K562 (cell line): ENCODE data around the gene BET1L. TPM values are rescaled to one million over a fixed set of nuclear protein-coding genes. Genes with fewer than 3 reads are reported as not detected.

Experiments
- ATAC-seq: fragments of 200-7000 bp; cut with Tn5 transposase; 3 replicates; pipeline ENCODE4 v1.9.1; 2020; ENCODE audit warnings: moderate library complexity
- BruUV-seq: library from RNA; stranded (reverse); fragments of 400-500 nt; replicated peaks from 2 replicates; lab custom pipeline; 2021; lab: Mats Ljungman, UMichigan
- CTCF ChIA-PET: fragments of 300-600 bp; formaldehyde crosslinking; extraction: SDS; loops from one replicate; lab custom pipeline; 2021; ENCODE audit warnings: low intra/inter-chr PET ratio; lab: Yijun Ruan, JAX
- POLR2A ChIA-PET: fragments of 300-600, 350-650 bp; sonication (Branson Sonifier 250); formaldehyde crosslinking; extraction: SDS; loops from one replicate; lab custom pipeline; 2021; ENCODE audit warnings: antibody characterized with exemption, inconsistent platforms; lab: Yijun Ruan, JAX
- DNase-seq, 4 experiments: peaks; one replicate each; pipeline versions ENCODE4 v3.0.0 to v3.0.0-alpha.2; 2011 to 2018; ENCODE audit warnings: low spot score in 3 of 4, mixed read lengths in 3 of 4; ENCODE audit errors: extremely low read depth in 1 of 4
- FAIRE-seq: peaks from 2 replicates; lab custom pipeline; 2011; peaks lifted over from hg19 to GRCh38; lab: Jason Lieb, UNC
- H2AFZ ChIP-seq: 2 replicates; pipeline ENCODE4 v1.6.0; 2011; ENCODE audit warnings: low read depth, low read length, control low read depth, inconsistent platforms
- H3K27ac ChIP-seq: fragments of 200-600 bp; 3 replicates; pipeline ENCODE4 v1.8.0; 2011; ENCODE audit warnings: low read depth, mild to moderate bottlenecking, control low read depth, inconsistent platforms, low read length, moderate library complexity, mixed read lengths; ENCODE audit errors: extremely low read depth
- H3K27me3 ChIP-seq, 2 experiments: fragments of 300-600 bp in 1 of 2; 2 replicates in 1 of 2; 3 replicates in 1 of 2; pipeline versions ENCODE4 v1.6.0 to v1.8.0; 2011; ENCODE audit warnings: inconsistent platforms in 2 of 2, low read length in 2 of 2, mild to moderate bottlenecking in 1 of 2, mixed read lengths in 1 of 2, moderate library complexity in 1 of 2; ENCODE audit not compliant: control insufficient read depth in 2 of 2, insufficient read depth in 2 of 2
- H3K36me3 ChIP-seq: fragments of 300-600 bp; 3 replicates; pipeline ENCODE4 v1.8.0; 2011; ENCODE audit warnings: mild to moderate bottlenecking, low read length, inconsistent platforms; ENCODE audit not compliant: control insufficient read depth, insufficient read depth
- H3K4me1 ChIP-seq, 2 experiments: fragments of 200-600 bp in 1 of 2; replicated peaks in 1 of 2; 2 replicates in 1 of 2; 3 replicates in 1 of 2; pipeline versions ENCODE4 v1.5.1 to v1.8.0; 2011; ENCODE audit warnings: inconsistent platforms in 2 of 2, low read length in 2 of 2, mild to moderate bottlenecking in 1 of 2, mixed read lengths in 1 of 2, moderate library complexity in 1 of 2; ENCODE audit not compliant: control insufficient read depth in 2 of 2, insufficient read depth in 2 of 2
- H3K4me2 ChIP-seq: 2 replicates; pipeline ENCODE4 v1.6.1; 2011; ENCODE audit warnings: low read length, control low read depth, inconsistent platforms, mixed read lengths; ENCODE audit not compliant: insufficient read depth
- H3K4me3 ChIP-seq: fragments of 200-600 bp; sonication (generic), shearing (Covaris generic); 2 replicates; pipeline ENCODE4 v1.5.1; 2016; ENCODE audit warnings: control low read depth, inconsistent platforms
- H3K79me2 ChIP-seq: fragments of 200-600 bp; 3 replicates; pipeline ENCODE4 v1.8.0; 2011; ENCODE audit warnings: low read length, inconsistent platforms; ENCODE audit not compliant: control insufficient read depth, insufficient read depth
- H3K9ac ChIP-seq, 2 experiments: 2 replicates each; pipeline versions ENCODE4 v1.6.0 to v1.6.1; 2011; ENCODE audit warnings: low read depth in 2 of 2, low read length in 2 of 2, control low read depth in 1 of 2, inconsistent platforms in 1 of 2, mild to moderate bottlenecking in 1 of 2, mixed read lengths in 1 of 2; ENCODE audit not compliant: insufficient read depth in 1 of 2
- H3K9me1 ChIP-seq: one replicate; pipeline ENCODE4 v1.6.0; 2011; ENCODE audit warnings: inconsistent platforms, mild to moderate bottlenecking, low read length, moderate library complexity; ENCODE audit not compliant: control insufficient read depth, insufficient read depth
- H3K9me3 ChIP-seq: replicated peaks from 2 replicates; pipeline ENCODE4 v1.5.1; 2011; ENCODE audit warnings: low read depth, low read length, inconsistent platforms; ENCODE audit not compliant: control insufficient read depth, insufficient read depth
- H4K20me1 ChIP-seq: replicated peaks from 2 replicates; pipeline ENCODE4 v1.6.1; 2011; ENCODE audit warnings: low read length, inconsistent platforms, mixed read lengths; ENCODE audit not compliant: control insufficient read depth, insufficient read depth
- POLR2G ChIP-seq: fragments of 200-400 bp; formaldehyde crosslinking; IDR thresholded peaks from 2 replicates; pipeline ENCODE4 v1.6.1; 2017; ENCODE audit warnings: low read depth, mild to moderate bottlenecking, antibody characterized with exemption, low read length, moderate library complexity
- ZBTB17 ChIP-seq: fragments of 450-650 bp; formaldehyde crosslinking; IDR thresholded peaks from 2 replicates; pipeline ENCODE4 v1.4.0; 2020; ENCODE audit warnings: mild to moderate bottlenecking
- ZNF124 ChIP-seq: sonication (generic); formaldehyde crosslinking; IDR thresholded peaks from 2 replicates; pipeline ENCODE4 v1.8.1; 2022; ENCODE audit warnings: missing genetic modification reagents
- WGBS: fragments of 100-300 bp; shearing (Covaris generic); methylation state at CpG from one replicate; pipeline ENCODE4 v1.1.6; 2016; ENCODE audit warnings: low coverage, mixed read lengths; ENCODE audit not compliant: insufficient coverage; ENCODE audit errors: missing lambda C conversion rate; 5-methylcytosine and 5-hydroxymethylcytosine counted together
- in situ Hi-C: fragments of 300-500 bp; cut with MboI; formaldehyde crosslinking; loops from 4 replicates; pipeline ENCODE4 v1.15.0; 2018; ENCODE audit warnings: inconsistent platforms, mixed read lengths
- intact Hi-C: fragments of 100-400 bp; cut with micrococcal nuclease; formaldehyde crosslinking; loops from 2 replicates; pipeline ENCODE4 v1.14.2; 2022
- polyA plus RNA-seq, 8 experiments: library from polyadenylated mRNA; depleted of rRNA in 4 of 8; stranded (reverse) in 5 of 8; unstranded in 3 of 8; fragments of >200 nt; fragmentation: Nextera tagmentation in 2 of 8; fragmentation: Illumina TruSeq in 1 of 8; extraction: Ambion mirVana in 2 of 8; extraction: Trizol in 1 of 8; gene quantifications; 2 replicates each; pipeline versions ENCODE4 v1.2.1 to v1.2.3, GENCODE V29; 2011 to 2014; ENCODE audit warnings: inconsistent platforms in 1 of 8, missing spikeins in 1 of 8
- total RNA-seq, 7 experiments: library from RNA; depleted of rRNA in 6 of 7; stranded (reverse); fragments of >200 nt in 6 of 7; fragmentation: Illumina TruSeq in 2 of 7; extraction: Trizol in 2 of 7; gene quantifications; 2 replicates each; pipeline versions ENCODE4 v1.2.1 to v1.2.3, GENCODE V29; 2011 to 2021; ENCODE audit warnings: low replicate concordance in 1 of 7
- TF ChIP-seq, protein P1 (sequence below): fragments of 450-650 bp; IDR thresholded peaks from 2 replicates; pipeline ENCODE4 v1.6.1; 2016
- TF ChIP-seq, protein P2 (sequence below): sonication (generic); formaldehyde crosslinking; IDR thresholded peaks from 2 replicates; pipeline ENCODE4 v1.8.0; 2023; ENCODE audit warnings: mild to moderate bottlenecking, missing genetic modification reagents

BET1L gene
- total and polyA plus RNA-seq, 9 of the 15 experiments (the other 6 are each of a cell fraction or from before 2014, with no cell fraction given), result 9.9 to 69.1 (median 19.9) TPM

DNA sequence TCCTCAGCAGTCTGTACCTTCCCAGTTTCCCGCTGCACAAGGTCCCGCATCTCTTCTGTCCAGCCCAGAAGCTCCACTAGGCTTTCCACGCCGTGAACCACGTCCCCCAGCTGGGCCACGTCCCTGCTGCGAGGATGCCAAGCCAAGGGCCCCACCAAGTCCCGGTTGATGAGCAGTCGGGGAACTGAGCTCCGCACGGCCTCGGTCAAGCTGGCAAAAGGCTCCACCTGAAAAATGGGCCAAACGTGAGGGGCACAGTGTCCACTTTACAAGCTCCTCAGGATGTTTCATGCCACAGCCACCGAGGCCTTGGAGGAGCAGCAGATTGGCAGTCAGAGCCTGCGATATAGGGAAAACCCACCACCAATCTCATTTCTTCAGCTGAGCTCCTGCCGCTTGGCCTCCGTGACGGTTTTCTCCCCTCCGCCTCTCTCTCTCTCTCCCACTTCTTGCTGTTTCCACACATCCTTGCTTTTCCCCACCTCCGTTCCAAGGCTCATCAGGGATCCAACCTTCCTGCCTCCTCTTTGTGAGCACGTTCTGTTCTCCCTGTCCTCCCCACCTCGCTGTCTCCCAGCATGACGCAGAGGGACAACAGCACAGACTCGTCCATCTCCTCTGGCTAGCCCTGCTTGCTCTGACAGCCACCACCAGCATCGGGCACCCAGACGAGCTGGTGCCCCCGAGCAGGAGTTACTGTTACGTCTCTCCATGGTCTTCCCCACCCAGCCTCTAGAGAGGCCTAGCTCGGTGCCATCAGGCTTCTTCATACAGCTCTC is 11.8 kb upstream of the BET1L start:
- H3K9me1 ChIP-seq, result no peaks in the 10 kb centered on the region
- peak overlapping the region; percentile 22; the same call in 1 of the 3 replicates for H3K27ac ChIP-seq
- FAIRE-seq (no peak), DNase-seq (no peak), ATAC-seq (no peak)
- no peak overlapping the region for H2AFZ ChIP-seq
- H3K4me3 ChIP-seq, result no peak overlapping the region
- H3K4me2 ChIP-seq, result no peak overlapping the region
- H4K20me1 ChIP-seq, result no peaks in the 10 kb centered on the region
- ChIA-PET POLR2A (interaction anchor here (5.5 kb wide), 1 partner anchor 11 kb away, joined by 63 read pairs; the partner anchor contains the start of genes BET1L and RIC8A), CTCF (interaction anchor here (0.6 kb wide), 1 partner anchor 50 kb away, joined by 3 read pairs; no protein-coding TSS in a partner anchor)
- 93% methylated on average over 26 of the region's 29 CpGs for WGBS
- H3K4me1 ChIP-seq, result peaks cover 27 to 35% of the 10 kb centered on the region in 2 experiments; a peak in 4 of 5 replicates
- H3K36me3 ChIP-seq, result peaks cover 55% of the 10 kb centered on the region; the same call in 2 of the 3 replicates
- H3K79me2 ChIP-seq, result no peaks in the 10 kb centered on the region
- BruUV-seq, result no TSS peak
- 0 out of 2 replicates have a peak, but pooled peaks have one; percentile 30 for TF ChIP-seq POLR2G
- TF ChIP-seq ZNF124 (CRISPR knock-in tag), result no peak
- H3K9ac ChIP-seq, result no peak overlapping the region
- in situ Hi-C loops (loop anchor here (10.0 kb wide), 1 partner anchor 146 kb away; the partner anchor contains the start of gene B4GALNT4), intact Hi-C loops (no loop called here)
- H3K27me3 ChIP-seq, result no peaks in the 10 kb centered on the region
- H3K9me3 ChIP-seq, result peaks cover 21% of the 10 kb centered on the region

GRCh38 chr11:217704-218103 is 10.5 kb upstream of the BET1L start:
- no peaks in the 10 kb centered on the region for H3K79me2 ChIP-seq
- ATAC-seq (0 out of 3 replicates have a peak, but pooled peaks have one; percentile 5), FAIRE-seq (no peak), DNase-seq (peak in 1 of 4 experiments; percentile 50)
- H3K9me3 ChIP-seq, result peaks cover 21% of the 10 kb centered on the region
- in situ Hi-C loops (loop anchor here (10.0 kb wide), 1 partner anchor 147 kb away; the partner anchor contains the start of gene B4GALNT4), intact Hi-C loops (no loop called here)
- no peaks in the 10 kb centered on the region for H3K27me3 ChIP-seq
- H3K9ac ChIP-seq, result no peak overlapping the region
- H3K36me3 ChIP-seq, result peaks cover 61% of the 10 kb centered on the region; the same call in 2 of the 3 replicates
- H3K4me3 ChIP-seq, result no peak overlapping the region
- H2AFZ ChIP-seq, result no peak overlapping the region
- WGBS, result 46% methylated on average over 3 of the region's 3 CpGs
- H3K9me1 ChIP-seq, result no peaks in the 10 kb centered on the region
- ChIA-PET POLR2A (interaction anchor here (1.2 to 5.5 kb wide), 3 partner anchors 10 to 50 kb away, joined by 3 to 63 read pairs (median 5); partner anchors contain the start of genes BET1L and RIC8A), CTCF (no interaction called here)
- no TSS peak for BruUV-seq
- H3K27ac ChIP-seq, result peak overlapping the region; percentile 50; the same call in 2 of the 3 replicates
- H3K4me2 ChIP-seq, result no peak overlapping the region
- H4K20me1 ChIP-seq, result no peaks in the 10 kb centered on the region
- peaks cover 25 to 28% of the 10 kb centered on the region in 2 experiments; a peak in 4 of 5 replicates for H3K4me1 ChIP-seq
- TF ChIP-seq, protein P1, sequence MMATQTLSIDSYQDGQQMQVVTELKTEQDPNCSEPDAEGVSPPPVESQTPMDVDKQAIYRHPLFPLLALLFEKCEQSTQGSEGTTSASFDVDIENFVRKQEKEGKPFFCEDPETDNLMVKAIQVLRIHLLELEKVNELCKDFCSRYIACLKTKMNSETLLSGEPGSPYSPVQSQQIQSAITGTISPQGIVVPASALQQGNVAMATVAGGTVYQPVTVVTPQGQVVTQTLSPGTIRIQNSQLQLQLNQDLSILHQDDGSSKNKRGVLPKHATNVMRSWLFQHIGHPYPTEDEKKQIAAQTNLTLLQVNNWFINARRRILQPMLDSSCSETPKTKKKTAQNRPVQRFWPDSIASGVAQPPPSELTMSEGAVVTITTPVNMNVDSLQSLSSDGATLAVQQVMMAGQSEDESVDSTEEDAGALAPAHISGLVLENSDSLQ, result no peak
- no peak for TF ChIP-seq ZBTB17 (CRISPR knock-in tag)
- TF ChIP-seq, protein P2, sequence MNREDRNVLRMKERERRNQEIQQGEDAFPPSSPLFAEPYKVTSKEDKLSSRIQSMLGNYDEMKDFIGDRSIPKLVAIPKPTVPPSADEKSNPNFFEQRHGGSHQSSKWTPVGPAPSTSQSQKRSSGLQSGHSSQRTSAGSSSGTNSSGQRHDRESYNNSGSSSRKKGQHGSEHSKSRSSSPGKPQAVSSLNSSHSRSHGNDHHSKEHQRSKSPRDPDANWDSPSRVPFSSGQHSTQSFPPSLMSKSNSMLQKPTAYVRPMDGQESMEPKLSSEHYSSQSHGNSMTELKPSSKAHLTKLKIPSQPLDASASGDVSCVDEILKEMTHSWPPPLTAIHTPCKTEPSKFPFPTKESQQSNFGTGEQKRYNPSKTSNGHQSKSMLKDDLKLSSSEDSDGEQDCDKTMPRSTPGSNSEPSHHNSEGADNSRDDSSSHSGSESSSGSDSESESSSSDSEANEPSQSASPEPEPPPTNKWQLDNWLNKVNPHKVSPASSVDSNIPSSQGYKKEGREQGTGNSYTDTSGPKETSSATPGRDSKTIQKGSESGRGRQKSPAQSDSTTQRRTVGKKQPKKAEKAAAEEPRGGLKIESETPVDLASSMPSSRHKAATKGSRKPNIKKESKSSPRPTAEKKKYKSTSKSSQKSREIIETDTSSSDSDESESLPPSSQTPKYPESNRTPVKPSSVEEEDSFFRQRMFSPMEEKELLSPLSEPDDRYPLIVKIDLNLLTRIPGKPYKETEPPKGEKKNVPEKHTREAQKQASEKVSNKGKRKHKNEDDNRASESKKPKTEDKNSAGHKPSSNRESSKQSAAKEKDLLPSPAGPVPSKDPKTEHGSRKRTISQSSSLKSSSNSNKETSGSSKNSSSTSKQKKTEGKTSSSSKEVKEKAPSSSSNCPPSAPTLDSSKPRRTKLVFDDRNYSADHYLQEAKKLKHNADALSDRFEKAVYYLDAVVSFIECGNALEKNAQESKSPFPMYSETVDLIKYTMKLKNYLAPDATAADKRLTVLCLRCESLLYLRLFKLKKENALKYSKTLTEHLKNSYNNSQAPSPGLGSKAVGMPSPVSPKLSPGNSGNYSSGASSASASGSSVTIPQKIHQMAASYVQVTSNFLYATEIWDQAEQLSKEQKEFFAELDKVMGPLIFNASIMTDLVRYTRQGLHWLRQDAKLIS, result no peak
